PC-3 (cell line): ENCODE data around the gene SERPINE1. TPM values are rescaled to one million over a fixed set of nuclear protein-coding genes. Genes with fewer than 3 reads are reported as not detected.
A peak's percentile ranks its signal among the peaks of the same experiment; 100 is the strongest.

Source experiments
- ATAC-seq: fragments of 200-7000 bp; cut with Tn5 transposase; 2 replicates; pipeline ENCODE4 v1.9.1; 2020; ENCODE audit warnings: mild to moderate bottlenecking, moderate library complexity
- BruUV-seq: library from RNA; stranded (reverse); fragments of 400-500 nt; replicated peaks from 2 replicates; lab custom pipeline; 2021; lab: Mats Ljungman, UMichigan
- CTCF ChIA-PET: fragments of 300-600 bp; sonication (Branson Sonifier 250); formaldehyde crosslinking; loops from one replicate; lab custom pipeline; 2022; ENCODE audit warnings: antibody characterized with exemption; lab: Charles Lee
- POLR2A ChIA-PET: fragments of 300-600 bp; sonication (Branson Sonifier 250); formaldehyde crosslinking; loops from one replicate; lab custom pipeline; 2022; ENCODE audit warnings: antibody characterized with exemption; ENCODE audit not compliant: unreplicated experiment; lab: Charles Lee
- DNase-seq: peaks from one replicate; pipeline ENCODE4 v3.0.0-alpha.2; 2015
- H2AFZ ChIP-seq: fragments of 300-600 bp; sonication (generic); 2 replicates; pipeline ENCODE4 v1.6.0; 2016; ENCODE audit warnings: antibody characterized with exemption, low read length
- H3F3A ChIP-seq: fragments of 300-600 bp; sonication (generic); one replicate; pipeline ENCODE4 v1.6.0; 2017; ENCODE audit warnings: antibody characterized with exemption, low read length, control low read depth, mild to moderate bottlenecking; ENCODE audit not compliant: unreplicated experiment
- H3K27ac ChIP-seq: fragments of 300-600 bp; sonication (generic); 2 replicates; pipeline ENCODE4 v1.5.1; 2016; ENCODE audit warnings: mild to moderate bottlenecking, low read length
- H3K27me3 ChIP-seq: fragments of 300-600 bp; sonication (generic); 2 replicates; pipeline ENCODE4 v1.6.1; 2016; ENCODE audit warnings: low read length, mixed read lengths
- H3K36me3 ChIP-seq: fragments of 300-600 bp; sonication (generic); 2 replicates; pipeline ENCODE4 v1.6.1; 2016; ENCODE audit warnings: low read depth, mixed run types, low read length, mixed read lengths
- H3K4me1 ChIP-seq: fragments of 300-600 bp; sonication (generic); 2 replicates; pipeline ENCODE4 v1.5.1; 2016; ENCODE audit warnings: low read length; ENCODE audit not compliant: insufficient read depth
- H3K4me2 ChIP-seq: fragments of 300-600 bp; sonication (generic); 2 replicates; pipeline ENCODE4 v1.6.0; 2016; ENCODE audit warnings: low read length
- H3K4me3 ChIP-seq: fragments of 300-600 bp; sonication (generic); 2 replicates; pipeline ENCODE4 v1.5.1; 2016; ENCODE audit warnings: mild to moderate bottlenecking, low read length, mixed read lengths
- H3K79me2 ChIP-seq: fragments of 300-600 bp; sonication (generic); 2 replicates; pipeline ENCODE4 v1.6.1; 2017; ENCODE audit warnings: low read length, mixed read lengths
- H3K9ac ChIP-seq: fragments of 300-600 bp; sonication (generic); 2 replicates; pipeline ENCODE4 v1.6.0; 2016; ENCODE audit warnings: mild to moderate bottlenecking, low read length
- H3K9me2 ChIP-seq: fragments of 300-600 bp; sonication (generic); replicated peaks from 2 replicates; pipeline ENCODE4 v1.6.1; 2016; ENCODE audit warnings: mixed run types, low read length, mixed read lengths
- H3K9me3 ChIP-seq: fragments of 300-600 bp; sonication (generic); 2 replicates; pipeline ENCODE4 v1.6.1; 2016; ENCODE audit warnings: low read length, mixed read lengths
- H4K20me1 ChIP-seq: fragments of 300-600 bp; sonication (generic); 2 replicates; pipeline ENCODE4 v1.6.1; 2016; ENCODE audit warnings: low read length, mixed read lengths
- EZH2 ChIP-seq: fragments of 300-600 bp; sonication (generic); IDR thresholded peaks from one replicate; pipeline ENCODE4 v1.6.1; 2017; ENCODE audit warnings: antibody characterized with exemption, mild to moderate bottlenecking, low read length; ENCODE audit not compliant: unreplicated experiment
- EZH2phosphoT487 ChIP-seq: fragments of 300-600 bp; sonication (generic); IDR thresholded peaks from 2 replicates; pipeline ENCODE4 v1.6.1; 2018; ENCODE audit warnings: mild to moderate bottlenecking, antibody characterized with exemption, low read length, borderline replicate concordance
- intact Hi-C: fragments of 100-400 bp; cut with micrococcal nuclease; formaldehyde crosslinking; loops from 2 replicates; pipeline ENCODE4 v1.9.0; 2023
- total RNA-seq: library from RNA; depleted of rRNA; stranded (reverse); fragments of >200 nt; gene quantifications from 2 replicates; pipeline ENCODE4 v1.2.3, GENCODE V29; 2014
- TF ChIP-seq, protein P1 (sequence below): fragments of 300-600 bp; sonication (generic); conservative IDR thresholded peaks from 2 replicates; pipeline ENCODE4 v1.5.1; 2017; ENCODE audit warnings: antibody characterized with exemption, low read depth, mild to moderate bottlenecking, low read length

The SERPINE1 gene
- total RNA-seq, 1 experiment from 2014 or later, result 46.1 TPM

DNA sequence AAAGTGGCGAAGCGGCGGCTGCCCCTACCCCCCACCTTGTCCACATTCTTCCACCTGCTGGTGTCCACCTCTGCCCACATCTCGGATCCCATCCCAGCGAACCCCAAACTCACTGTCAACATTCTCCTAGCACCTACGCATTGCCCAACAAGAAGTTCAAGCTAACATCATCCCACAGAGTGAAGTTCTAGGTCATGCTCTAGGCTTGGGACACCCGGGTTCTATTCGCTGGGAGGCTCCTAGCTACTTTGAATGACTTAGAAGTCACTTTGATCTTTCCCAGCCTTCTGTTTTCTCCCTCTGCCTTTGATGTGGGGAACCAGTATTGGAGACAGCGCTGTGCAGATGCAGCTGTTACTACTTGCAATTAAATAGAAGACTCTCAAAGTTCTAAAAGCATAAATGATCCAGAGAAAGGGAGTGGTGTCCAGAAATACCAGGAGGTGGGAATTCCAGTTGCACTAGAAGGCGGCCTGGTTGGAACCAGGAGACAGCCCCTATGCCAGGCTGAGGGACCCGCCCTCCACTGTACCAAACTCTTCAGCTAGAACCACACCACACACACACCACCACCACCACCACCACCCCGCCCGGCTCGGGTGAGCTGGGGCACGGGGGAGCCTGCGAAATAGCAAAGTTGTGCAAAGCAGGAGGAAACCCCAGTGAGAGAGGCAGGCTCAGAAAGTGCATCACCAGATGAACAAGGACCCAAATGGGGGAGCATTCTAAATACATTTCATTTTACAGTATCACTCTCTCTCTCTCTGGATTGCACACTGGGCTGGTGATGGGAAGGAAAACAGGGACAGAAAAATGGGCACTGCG lies 43.9 kb downstream of the SERPINE1 start:
- TF ChIP-seq, protein P1, sequence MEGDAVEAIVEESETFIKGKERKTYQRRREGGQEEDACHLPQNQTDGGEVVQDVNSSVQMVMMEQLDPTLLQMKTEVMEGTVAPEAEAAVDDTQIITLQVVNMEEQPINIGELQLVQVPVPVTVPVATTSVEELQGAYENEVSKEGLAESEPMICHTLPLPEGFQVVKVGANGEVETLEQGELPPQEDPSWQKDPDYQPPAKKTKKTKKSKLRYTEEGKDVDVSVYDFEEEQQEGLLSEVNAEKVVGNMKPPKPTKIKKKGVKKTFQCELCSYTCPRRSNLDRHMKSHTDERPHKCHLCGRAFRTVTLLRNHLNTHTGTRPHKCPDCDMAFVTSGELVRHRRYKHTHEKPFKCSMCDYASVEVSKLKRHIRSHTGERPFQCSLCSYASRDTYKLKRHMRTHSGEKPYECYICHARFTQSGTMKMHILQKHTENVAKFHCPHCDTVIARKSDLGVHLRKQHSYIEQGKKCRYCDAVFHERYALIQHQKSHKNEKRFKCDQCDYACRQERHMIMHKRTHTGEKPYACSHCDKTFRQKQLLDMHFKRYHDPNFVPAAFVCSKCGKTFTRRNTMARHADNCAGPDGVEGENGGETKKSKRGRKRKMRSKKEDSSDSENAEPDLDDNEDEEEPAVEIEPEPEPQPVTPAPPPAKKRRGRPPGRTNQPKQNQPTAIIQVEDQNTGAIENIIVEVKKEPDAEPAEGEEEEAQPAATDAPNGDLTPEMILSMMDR, result no peak
- TF ChIP-seq EZH2phosphoT487 (no peak), EZH2 (no peak)
- POLR2A ChIA-PET, result no interaction called here
- no peaks in the 10 kb centered on the region for H3K79me2 ChIP-seq
- H3K9me2 ChIP-seq, result no peaks in the 10 kb centered on the region
- H3K36me3 ChIP-seq, result no peaks in the 10 kb centered on the region
- H3K27me3 ChIP-seq, result peaks cover 48% of the 10 kb centered on the region
- H4K20me1 ChIP-seq, result no peaks in the 10 kb centered on the region
- no peak overlapping the region for H3K27ac ChIP-seq
- CTCF ChIA-PET, result interaction anchor here (0.6 kb wide), 1 partner anchor 16 kb away, joined by 4 read pairs; no protein-coding TSS in a partner anchor
- no peaks in the 10 kb centered on the region for H3K9me3 ChIP-seq
- no peak overlapping the region for H2AFZ ChIP-seq
- H3K4me2 ChIP-seq, result no peak overlapping the region
- no peak for ATAC-seq
- no TSS peak for BruUV-seq
- DNase-seq, result no peak
- intact Hi-C loops, result no loop called here
- no peak overlapping the region for H3K4me3 ChIP-seq
- H3K9ac ChIP-seq, result no peak overlapping the region
- peaks cover 42% of the 10 kb centered on the region for H3K4me1 ChIP-seq
- H3F3A ChIP-seq, result no peaks in the 10 kb centered on the region

DNA sequence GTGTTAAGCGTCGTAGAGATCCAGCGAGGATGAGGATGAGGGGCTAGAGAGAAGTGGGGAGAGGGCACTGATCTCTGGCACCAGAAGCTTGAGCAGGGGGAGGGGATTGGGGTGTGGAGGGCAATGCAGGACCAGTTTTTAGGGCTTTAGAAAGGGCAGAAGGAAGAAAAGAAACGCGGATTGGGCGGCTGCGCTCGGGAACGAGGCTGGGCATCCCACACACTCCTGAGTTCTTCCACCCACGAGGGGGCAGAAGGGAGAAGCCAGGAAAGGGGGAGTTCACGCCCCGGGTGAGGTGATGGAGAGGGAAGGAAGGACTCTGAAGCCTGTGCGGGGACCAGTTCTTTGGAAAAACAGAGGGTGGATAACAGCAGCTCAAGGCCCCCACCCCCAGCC lies 44.5 kb downstream of the SERPINE1 start:
- H3K27ac ChIP-seq, result no peak overlapping the region
- no peak for TF ChIP-seq EZH2phosphoT487
- TF ChIP-seq, protein P1, result peak; percentile 34
- no peak overlapping the region for H3K4me3 ChIP-seq
- H3K9me3 ChIP-seq, result no peaks in the 10 kb centered on the region
- no peaks in the 10 kb centered on the region for H3F3A ChIP-seq
- ChIA-PET POLR2A (no interaction called here), CTCF (no interaction called here)
- no peaks in the 10 kb centered on the region for H3K79me2 ChIP-seq
- H3K9ac ChIP-seq, result no peak overlapping the region
- H4K20me1 ChIP-seq, result no peaks in the 10 kb centered on the region
- no peak overlapping the region for H3K4me2 ChIP-seq
- DNase-seq (no peak), ATAC-seq (no peak)
- intact Hi-C loops, result no loop called here
- H2AFZ ChIP-seq, result no peak overlapping the region
- H3K36me3 ChIP-seq, result no peaks in the 10 kb centered on the region
- H3K9me2 ChIP-seq, result no peaks in the 10 kb centered on the region
- BruUV-seq, result no TSS peak
- H3K27me3 ChIP-seq, result peaks cover 46% of the 10 kb centered on the region
- peaks cover 39% of the 10 kb centered on the region for H3K4me1 ChIP-seq
